Osteoblast (primary cell): ENCODE measurements around the gene FCF1. TPM values are rescaled to one million over a fixed set of nuclear protein-coding genes. Genes with fewer than 3 reads are reported as not detected.

ENCODE experiments used
- DNase-seq: peaks from one replicate; pipeline ENCODE4 v3.0.0; 2011; ENCODE audit warnings: low spot score, mixed read lengths; ENCODE audit not compliant: insufficient read length; ENCODE audit errors: missing footprints
- H2AFZ ChIP-seq: 2 replicates; pipeline ENCODE4 v1.6.0; 2011; ENCODE audit warnings: mild to moderate bottlenecking, low read length
- H3K27ac ChIP-seq: 2 replicates; pipeline ENCODE4 v1.5.1; 2011; ENCODE audit warnings: mild to moderate bottlenecking, low read depth, low read length, moderate library complexity
- H3K27me3 ChIP-seq: 2 replicates; pipeline ENCODE4 v1.6.0; 2012; ENCODE audit warnings: mild to moderate bottlenecking, control low read depth, inconsistent platforms, low read length, moderate library complexity; ENCODE audit not compliant: insufficient read depth
- H3K36me3 ChIP-seq: 2 replicates; pipeline ENCODE4 v1.5.1; 2011; ENCODE audit warnings: mild to moderate bottlenecking, low read length, control low read depth, moderate library complexity; ENCODE audit not compliant: insufficient read depth
- H3K4me1 ChIP-seq: 2 replicates; pipeline ENCODE4 v1.5.1; 2011; ENCODE audit warnings: mild to moderate bottlenecking, low read length, control low read depth, moderate library complexity; ENCODE audit not compliant: insufficient read depth
- H3K4me2 ChIP-seq: 2 replicates; pipeline ENCODE4 v1.6.0; 2011; ENCODE audit warnings: mild to moderate bottlenecking, low read length; ENCODE audit not compliant: insufficient read depth
- H3K4me3 ChIP-seq: fragments of 200-600 bp; sonication (generic); 3 replicates; pipeline ENCODE4 v1.5.1; 2012; ENCODE audit warnings: mild to moderate bottlenecking, low read length, inconsistent platforms; ENCODE audit not compliant: insufficient read depth
- H3K79me2 ChIP-seq: 2 replicates; pipeline ENCODE4 v1.6.0; 2012; ENCODE audit warnings: mild to moderate bottlenecking, low read length, control low read depth, inconsistent platforms; ENCODE audit not compliant: insufficient read depth
- H3K9me3 ChIP-seq: 2 replicates; pipeline ENCODE4 v1.5.1; 2011; ENCODE audit warnings: low read depth, low read length, control low read depth
- H4K20me1 ChIP-seq: 2 replicates; pipeline ENCODE4 v1.6.0; 2012; ENCODE audit warnings: mild to moderate bottlenecking, low read length, control low read depth; ENCODE audit not compliant: insufficient read depth
- total RNA-seq: library from RNA; depleted of rRNA; stranded (reverse); fragments of >200 nt; gene quantifications from 2 replicates; pipeline ENCODE4 v1.2.3, GENCODE V29; 2012
- TF ChIP-seq, protein P1 (sequence below): IDR thresholded peaks from 2 replicates; pipeline ENCODE4 v1.5.1; 2011; ENCODE audit warnings: mild to moderate bottlenecking, low read depth, low read length, moderate library complexity; ENCODE audit errors: extremely low read depth

The FCF1 gene
- total RNA-seq, 1 donor = 35.1 TPM

DNA sequence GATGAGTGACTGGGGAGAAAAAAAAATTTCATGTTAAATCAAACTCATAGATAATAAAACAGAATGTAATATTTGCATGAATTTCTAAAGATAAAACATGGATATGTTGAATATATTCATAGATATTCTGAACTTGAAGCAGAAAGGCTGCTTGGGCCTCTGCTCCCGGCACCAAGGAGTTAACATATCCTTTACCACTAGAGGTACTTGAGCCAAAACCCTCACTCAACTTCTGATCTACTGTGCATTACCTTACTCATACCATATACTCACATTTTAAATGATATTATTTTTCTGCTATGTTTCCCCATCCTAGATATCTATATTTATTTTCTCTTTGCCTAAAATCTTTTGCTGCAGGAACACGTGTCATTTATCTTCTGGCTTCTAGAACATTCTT, 15.0 kb upstream of the FCF1 start:
- Histone ChIP-seq H3K79me2 (peaks cover 93% of the 10 kb centered on the region), H3K9me3 (no peaks in the 10 kb centered on the region), H3K4me2 (peak overlapping the region; percentile 53), H3K4me3 (no peak overlapping the region), H3K27me3 (no peaks in the 10 kb centered on the region), H3K27ac (peak overlapping the region; percentile 57), H3K36me3 (no peaks in the 10 kb centered on the region), H4K20me1 (peaks cover 39% of the 10 kb centered on the region), H2AFZ (no peak overlapping the region), H3K4me1 (peaks cover 17% of the 10 kb centered on the region)
- peak; percentile 18 for DNase-seq
- TF ChIP-seq, protein P1, sequence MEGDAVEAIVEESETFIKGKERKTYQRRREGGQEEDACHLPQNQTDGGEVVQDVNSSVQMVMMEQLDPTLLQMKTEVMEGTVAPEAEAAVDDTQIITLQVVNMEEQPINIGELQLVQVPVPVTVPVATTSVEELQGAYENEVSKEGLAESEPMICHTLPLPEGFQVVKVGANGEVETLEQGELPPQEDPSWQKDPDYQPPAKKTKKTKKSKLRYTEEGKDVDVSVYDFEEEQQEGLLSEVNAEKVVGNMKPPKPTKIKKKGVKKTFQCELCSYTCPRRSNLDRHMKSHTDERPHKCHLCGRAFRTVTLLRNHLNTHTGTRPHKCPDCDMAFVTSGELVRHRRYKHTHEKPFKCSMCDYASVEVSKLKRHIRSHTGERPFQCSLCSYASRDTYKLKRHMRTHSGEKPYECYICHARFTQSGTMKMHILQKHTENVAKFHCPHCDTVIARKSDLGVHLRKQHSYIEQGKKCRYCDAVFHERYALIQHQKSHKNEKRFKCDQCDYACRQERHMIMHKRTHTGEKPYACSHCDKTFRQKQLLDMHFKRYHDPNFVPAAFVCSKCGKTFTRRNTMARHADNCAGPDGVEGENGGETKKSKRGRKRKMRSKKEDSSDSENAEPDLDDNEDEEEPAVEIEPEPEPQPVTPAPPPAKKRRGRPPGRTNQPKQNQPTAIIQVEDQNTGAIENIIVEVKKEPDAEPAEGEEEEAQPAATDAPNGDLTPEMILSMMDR = no peak

DNA sequence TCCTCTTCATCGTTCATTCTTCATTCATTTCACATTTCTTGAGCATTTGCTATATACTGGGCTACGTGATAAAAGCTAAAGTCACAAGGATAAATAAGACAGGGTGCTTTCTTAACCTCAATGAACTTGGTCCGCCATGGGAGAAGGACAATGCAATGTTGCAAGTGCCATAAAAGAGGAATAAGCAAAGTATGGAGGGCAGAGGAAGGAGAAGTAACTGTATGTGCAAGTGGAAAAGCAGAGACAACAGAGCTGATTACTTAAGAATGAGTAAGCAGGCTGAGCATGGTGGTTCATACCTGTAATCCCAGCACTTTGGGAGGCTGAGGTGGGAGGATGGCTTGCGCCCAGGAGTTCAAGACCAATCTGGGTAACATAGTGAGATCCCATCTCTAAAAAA, 14.5 kb upstream of the FCF1 start:
- no peaks in the 10 kb centered on the region for H3K9me3 ChIP-seq
- H3K36me3 ChIP-seq = no peaks in the 10 kb centered on the region
- TF ChIP-seq, protein P1 = no peak
- DNase-seq = no peak
- no peaks in the 10 kb centered on the region for H3K27me3 ChIP-seq
- no peak overlapping the region for H3K4me2 ChIP-seq
- H4K20me1 ChIP-seq = peaks cover 34% of the 10 kb centered on the region
- H3K79me2 ChIP-seq = peaks cover 93% of the 10 kb centered on the region
- no peak overlapping the region for H2AFZ ChIP-seq
- H3K4me3 ChIP-seq = no peak overlapping the region
- peak overlapping the region; percentile 57 for H3K27ac ChIP-seq
- peaks cover 17% of the 10 kb centered on the region for H3K4me1 ChIP-seq

DNA sequence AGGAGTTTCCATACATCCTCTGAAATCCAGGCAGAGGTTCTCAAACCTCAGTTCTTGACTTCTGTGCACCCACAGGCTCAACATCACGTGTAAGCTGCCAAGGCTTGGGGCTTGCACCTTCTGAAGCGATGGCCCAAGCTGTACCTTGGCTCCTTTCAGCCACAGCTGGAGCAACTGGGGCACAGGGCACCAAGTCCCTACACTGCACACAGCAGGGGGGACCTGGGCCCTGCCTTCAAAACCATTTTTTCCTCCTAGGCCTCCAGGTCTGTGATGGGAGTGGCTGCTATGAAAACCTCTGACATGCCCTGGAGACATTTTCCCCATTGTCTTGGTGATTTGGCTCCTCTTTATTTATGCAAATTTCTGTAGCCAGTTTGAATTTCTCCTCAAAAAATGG, 10.7 kb upstream of the FCF1 start:
- Histone ChIP-seq H2AFZ (no peak overlapping the region), H3K9me3 (no peaks in the 10 kb centered on the region), H3K4me3 (no peak overlapping the region), H3K79me2 (peaks cover 91% of the 10 kb centered on the region), H3K27me3 (no peaks in the 10 kb centered on the region), H3K4me2 (no peak overlapping the region), H3K36me3 (no peaks in the 10 kb centered on the region), H3K4me1 (peaks cover 12% of the 10 kb centered on the region), H4K20me1 (peaks cover 46% of the 10 kb centered on the region), H3K27ac (no peak overlapping the region)
- TF ChIP-seq, protein P1 = no peak
- DNase-seq = no peak

DNA sequence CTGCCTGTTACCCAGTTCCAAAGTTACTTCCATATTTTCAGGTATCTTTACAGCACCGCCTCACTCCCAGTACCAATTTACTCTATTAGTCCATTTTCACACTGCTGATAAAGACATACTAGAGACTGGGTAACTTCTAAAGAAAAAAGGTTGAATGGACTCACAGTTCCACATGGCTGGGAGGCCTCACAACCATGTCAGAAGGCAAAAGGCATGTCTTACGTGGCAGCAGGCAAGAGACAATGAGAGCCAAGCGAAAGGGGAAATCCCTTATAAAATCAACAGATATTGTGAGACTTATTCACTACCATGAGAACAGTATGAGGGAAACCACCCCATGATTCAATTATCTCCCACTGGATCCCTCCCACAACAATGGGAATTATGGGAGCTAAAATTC, 9.9 kb upstream of the FCF1 start:
- no peaks in the 10 kb centered on the region for H3K9me3 ChIP-seq
- no peaks in the 10 kb centered on the region for H3K27me3 ChIP-seq
- H3K4me1 ChIP-seq = peaks cover 4% of the 10 kb centered on the region
- peaks cover 95% of the 10 kb centered on the region for H3K79me2 ChIP-seq
- no peak overlapping the region for H3K27ac ChIP-seq
- H2AFZ ChIP-seq = no peak overlapping the region
- DNase-seq = no peak
- no peak overlapping the region for H3K4me3 ChIP-seq
- TF ChIP-seq, protein P1 = no peak
- H4K20me1 ChIP-seq = peaks cover 41% of the 10 kb centered on the region
- H3K4me2 ChIP-seq = no peak overlapping the region
- no peaks in the 10 kb centered on the region for H3K36me3 ChIP-seq
